Renal pelvis (tissue), 12 donors: ENCODE data around the gene OSR1. TPM values are rescaled to one million over a fixed set of nuclear protein-coding genes. Genes with fewer than 3 reads are reported as not detected.
"Not testable (repeated sequence)": the region's sequence is repeated elsewhere in the genome, so short reads cannot be mapped to it uniquely, and the experiment has no call there.

Source experiments
- DNase-seq: peaks from one replicate; pipeline ENCODE4 v3.0.0-alpha.2; 2013
- long read RNA-seq, 16 experiments: transcript quantifications; one replicate each; lab custom pipeline, GENCODE V29; 2026
- polyA plus RNA-seq, 3 donors: library from polyadenylated mRNA; unstranded; fragments of 120-200 nt; gene quantifications; one replicate each; pipeline ENCODE4 v1.2.1, GENCODE V29; 2013; ENCODE audit not compliant: insufficient read length in 3 of 3

OSR1 gene
- 10 to 100 TPM in 1 of 3 donors, 1 to 10 TPM in 2; 4.4 to 10.8 (median 9.7) TPM for polyA plus RNA-seq
- long read RNA-seq, donor 1, full-length matches to known transcripts, result 1 of 1 reads
- long read RNA-seq, donor 1, partial matches to known transcripts, result 0 of 1 reads
- long read RNA-seq, donor 1, other reads (novel, unspliced or antisense), result 0 of 1 reads
- long read RNA-seq, donor 2, full-length matches to known transcripts, result 6 of 6 reads
- long read RNA-seq, donor 2, partial matches to known transcripts, result 0 of 6 reads
- long read RNA-seq, donor 2, other reads (novel, unspliced or antisense), result 0 of 6 reads
- long read RNA-seq, donor 3, full-length matches to known transcripts, result 4 of 4 reads
- long read RNA-seq, donor 3, partial matches to known transcripts, result 0 of 4 reads
- long read RNA-seq, donor 3, other reads (novel, unspliced or antisense), result 0 of 4 reads
- long read RNA-seq, donor 4, full-length matches to known transcripts, result 4 of 4 reads
- long read RNA-seq, donor 4, partial matches to known transcripts, result 0 of 4 reads
- long read RNA-seq, donor 4, other reads (novel, unspliced or antisense), result 0 of 4 reads
- long read RNA-seq, donor 5, full-length matches to known transcripts, result 1 of 1 reads
- long read RNA-seq, donor 5, partial matches to known transcripts, result 0 of 1 reads
- long read RNA-seq, donor 5, other reads (novel, unspliced or antisense), result 0 of 1 reads
- long read RNA-seq, donor 6, partial matches to known transcripts, result 0 of 1 reads
- long read RNA-seq, donor 6, other reads (novel, unspliced or antisense), result 0 of 1 reads
- long read RNA-seq, donor 7, full-length matches to known transcripts, result 9 of 9 reads
- long read RNA-seq, donor 7, partial matches to known transcripts, result 0 of 9 reads
- long read RNA-seq, donor 7, other reads (novel, unspliced or antisense), result 0 of 9 reads
- long read RNA-seq, donor 8, full-length matches to known transcripts, result 7 of 7 reads
- long read RNA-seq, donor 8, partial matches to known transcripts, result 0 of 7 reads
- long read RNA-seq, donor 8, other reads (novel, unspliced or antisense), result 0 of 7 reads
- long read RNA-seq, donor 9, partial matches to known transcripts, result 0 of 2 reads
- long read RNA-seq, donor 9, other reads (novel, unspliced or antisense), result 0 of 2 reads
- long read RNA-seq, donor 10, full-length matches to known transcripts, result 5 of 5 reads
- long read RNA-seq, donor 10, partial matches to known transcripts, result 0 of 5 reads
- long read RNA-seq, donor 10, other reads (novel, unspliced or antisense), result 0 of 5 reads
- long read RNA-seq, donor 11, full-length matches to known transcripts, result 8 of 8 reads
- long read RNA-seq, donor 11, partial matches to known transcripts, result 0 of 8 reads
- long read RNA-seq, donor 11, other reads (novel, unspliced or antisense), result 0 of 8 reads
- long read RNA-seq, donor 12, full-length matches to known transcripts, result 8 of 8 reads
- long read RNA-seq, donor 12, partial matches to known transcripts, result 0 of 8 reads
- long read RNA-seq, donor 12, other reads (novel, unspliced or antisense), result 0 of 8 reads
- long read RNA-seq, donor 13, full-length matches to known transcripts, result 1 of 1 reads
- long read RNA-seq, donor 13, partial matches to known transcripts, result 0 of 1 reads
- long read RNA-seq, donor 13, other reads (novel, unspliced or antisense), result 0 of 1 reads
- long read RNA-seq, donor 14, result 0 reads
- long read RNA-seq, donor 15, transcript OSR1-201 (3 exons, 1,936 nt), result major isoform, 6 of 6 reads
- long read RNA-seq, donor 15, partial matches to known transcripts, result 0 of 6 reads
- long read RNA-seq, donor 15, other reads (novel, unspliced or antisense), result 0 of 6 reads
- long read RNA-seq, donor 16, transcript OSR1-201 (3 exons, 1,936 nt), result major isoform, 8 of 8 reads
- long read RNA-seq, donor 16, partial matches to known transcripts, result 0 of 8 reads
- long read RNA-seq, donor 16, other reads (novel, unspliced or antisense), result 0 of 8 reads

DNA sequence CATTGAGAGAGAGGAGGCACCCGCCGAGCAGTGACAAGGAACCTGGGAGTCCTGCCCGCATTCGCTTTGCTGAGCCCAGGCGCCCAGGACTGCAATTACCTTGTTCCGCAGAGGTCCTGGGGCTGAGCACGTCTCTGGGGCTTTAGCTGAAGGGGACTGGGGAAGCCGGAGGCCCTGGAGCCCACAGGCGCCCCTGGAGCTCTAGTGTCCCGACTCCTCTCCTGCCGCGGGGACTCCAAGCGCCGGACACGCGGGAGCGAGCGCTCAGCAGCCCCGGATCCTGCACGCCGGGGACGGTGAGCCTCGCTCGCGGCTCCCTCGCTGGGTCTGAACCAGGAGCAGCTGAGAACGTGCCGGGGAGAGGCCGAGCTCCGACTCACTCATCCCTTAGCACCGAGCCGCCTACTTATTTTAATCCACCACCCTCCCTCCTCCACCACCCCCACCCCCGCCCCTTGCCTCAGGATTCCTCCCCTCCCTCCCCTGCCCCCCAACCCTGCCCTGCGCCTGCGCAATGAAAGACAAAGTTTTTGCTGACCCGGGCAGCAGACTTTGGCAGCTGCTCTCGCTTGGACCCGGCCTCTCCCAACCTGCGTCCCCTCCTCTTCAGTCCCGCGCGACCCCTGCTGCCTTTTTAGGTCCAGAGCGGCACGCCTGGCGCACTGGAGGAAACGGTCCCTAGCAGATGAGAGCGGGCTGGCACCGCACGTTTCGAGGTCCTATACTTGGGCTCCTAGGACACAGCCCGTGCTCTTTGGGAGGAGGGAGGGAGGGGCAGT, at the start of gene OSR1:
TSS of gene OSR1 (minus strand) at position 382 of the 779 bp plus-strand sequence. CDS start 4,818 bp downstream, outside the sequence.
- DNase-seq, result peak; percentile 84

DNA sequence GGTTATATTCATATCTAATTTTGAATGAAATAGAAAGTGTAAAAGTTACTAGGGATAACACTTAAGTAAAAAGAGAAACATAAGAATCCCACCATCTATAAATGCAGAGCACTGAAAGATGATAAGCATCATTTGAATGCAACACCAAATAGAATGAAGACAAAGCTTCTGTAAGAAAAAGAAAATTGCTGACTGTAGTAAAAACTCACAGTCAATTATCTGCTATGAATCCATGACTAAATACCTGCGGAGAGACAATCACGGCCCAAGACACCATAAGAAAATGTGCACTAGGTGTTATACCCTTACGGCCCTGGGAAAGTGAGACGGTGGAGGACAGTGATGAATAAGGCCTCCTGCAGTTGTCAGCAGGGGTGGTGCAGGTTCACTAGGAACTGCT, 45.4 kb upstream of the OSR1 start:
- DNase-seq, result no peak

- no peak for DNase-seq
Observed at GRCh38 chr2:19392191-19392590, 33.8 kb upstream of the OSR1 start.

GRCh38 chr2:19389469-19389868, 31.0 kb upstream of the OSR1 start:
- not testable (repeated sequence) for DNase-seq

DNA sequence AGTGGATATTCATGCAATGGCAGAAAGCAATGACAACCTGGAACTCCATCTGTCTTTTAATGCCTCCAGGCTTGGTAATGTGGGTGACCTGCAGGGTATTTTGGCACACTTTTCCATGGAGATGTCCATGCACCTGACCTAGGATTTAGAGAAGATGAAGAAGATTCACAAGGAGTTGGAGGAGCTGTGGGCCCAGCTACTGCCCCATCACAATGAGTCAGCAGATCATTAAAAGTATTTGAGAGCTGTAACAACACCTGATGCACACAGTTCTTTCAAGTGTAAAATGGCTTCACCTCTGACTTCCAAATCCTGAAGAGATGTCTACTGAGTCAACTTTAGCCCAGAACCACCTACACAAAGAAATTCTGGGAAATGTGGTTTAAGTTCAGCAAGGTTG, 22.1 kb upstream of the OSR1 start:
- no peak for DNase-seq

- DNase-seq, result no peak
Observed at GRCh38 chr2:19378939-19379338, 20.5 kb upstream of the OSR1 start.

GRCh38 chr2:19377717-19378116, 19.3 kb upstream of the OSR1 start:
- no peak for DNase-seq

DNA sequence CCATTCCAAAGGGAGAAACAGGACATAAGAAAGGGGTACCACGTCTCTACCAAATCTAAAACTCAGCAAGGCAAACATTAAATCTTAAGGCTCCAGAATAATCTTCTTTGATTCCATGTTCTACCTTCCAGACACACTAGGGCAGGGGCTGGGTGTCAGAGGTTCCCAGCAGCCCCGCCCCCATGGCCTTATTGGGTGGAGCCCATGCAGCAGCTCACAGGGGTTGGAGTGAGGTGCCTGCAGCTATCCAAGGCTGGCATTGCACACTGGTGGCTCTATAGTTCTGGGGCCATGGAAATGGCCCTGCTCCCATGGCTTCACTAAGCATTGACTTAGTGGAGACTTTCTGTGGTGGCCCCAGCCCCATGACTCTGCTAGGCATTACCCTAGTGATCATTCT, 14.9 kb upstream of the OSR1 start:
- no peak for DNase-seq

DNA sequence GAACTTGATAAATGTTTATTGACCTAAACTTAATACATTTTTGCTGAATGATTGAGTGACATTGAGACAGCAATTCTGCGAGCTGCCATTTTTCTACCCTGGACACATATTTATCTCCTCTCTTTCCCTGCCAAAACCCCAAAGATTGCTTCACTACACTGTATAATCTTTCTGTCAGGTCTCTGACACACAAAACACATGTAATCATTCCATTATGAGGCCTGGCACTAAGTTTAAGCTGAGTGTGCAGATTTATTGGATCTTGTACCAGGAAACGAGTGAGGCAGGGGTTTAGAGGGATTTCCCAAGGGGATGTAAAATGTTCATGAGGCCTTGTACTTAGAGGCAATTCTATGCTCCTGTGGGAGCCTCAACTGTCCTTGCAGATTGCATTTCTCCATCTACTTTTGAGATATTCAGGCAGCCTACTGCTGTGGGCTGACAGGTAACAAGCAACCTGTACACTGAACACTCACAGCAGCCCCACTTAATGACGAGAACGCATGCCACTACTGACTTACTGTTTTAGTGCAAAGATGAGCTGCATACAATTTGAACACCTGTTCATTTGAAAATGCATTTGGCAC, 13.7 kb upstream of the OSR1 start:
- DNase-seq, result no peak

GRCh38 chr2:19369341-19369955, 11.0 kb upstream of the OSR1 start:
- no peak for DNase-seq

DNA sequence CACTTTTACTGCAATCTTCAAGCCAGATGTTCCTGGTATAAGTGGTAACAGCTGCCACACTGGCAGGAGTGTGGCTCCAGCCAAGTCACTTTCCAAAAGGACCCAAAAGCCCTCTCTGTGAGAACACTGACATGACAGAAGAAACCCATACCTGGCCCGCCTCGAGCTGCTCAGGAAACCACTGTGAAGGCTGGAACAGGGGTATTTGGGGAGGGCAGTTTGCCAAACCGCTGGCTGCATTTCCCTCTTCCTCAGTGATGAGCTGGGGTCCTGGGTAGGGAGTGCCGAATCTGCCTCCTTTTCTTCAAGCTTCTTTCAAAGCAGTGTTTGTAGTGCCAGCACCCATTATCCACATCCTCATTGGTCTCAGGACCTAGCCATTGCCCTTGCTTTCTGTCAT, 10.3 kb upstream of the OSR1 start:
- no peak for DNase-seq

- DNase-seq, result no peak
Observed at GRCh38 chr2:19367326-19367725, 8.9 kb upstream of the OSR1 start.

DNA sequence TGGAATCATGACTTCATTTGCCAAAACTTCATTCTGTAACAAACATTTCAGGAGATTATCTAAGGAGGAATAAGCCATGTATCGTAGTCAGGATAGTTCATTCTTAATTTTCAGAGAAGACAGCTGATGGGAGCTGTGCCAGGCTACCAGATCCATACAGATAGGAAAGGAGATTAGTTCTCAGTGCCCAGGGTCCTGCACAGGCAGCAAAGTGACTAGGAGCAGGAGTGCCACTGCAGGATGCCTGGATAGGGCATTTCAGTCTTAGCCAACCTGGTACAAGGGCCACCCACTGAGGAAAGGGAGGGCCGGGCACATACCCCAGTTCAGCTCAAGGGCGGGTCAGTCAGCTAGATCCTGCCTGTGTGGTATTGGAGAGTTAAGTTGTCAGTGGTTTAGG, 6.7 kb upstream of the OSR1 start:
- DNase-seq, result no peak

- DNase-seq, result no peak
Observed at GRCh38 chr2:19364014-19364413, 5.6 kb upstream of the OSR1 start.

- no peak for DNase-seq
Observed at GRCh38 chr2:19363474-19363778, 5.0 kb upstream of the OSR1 start.

DNA sequence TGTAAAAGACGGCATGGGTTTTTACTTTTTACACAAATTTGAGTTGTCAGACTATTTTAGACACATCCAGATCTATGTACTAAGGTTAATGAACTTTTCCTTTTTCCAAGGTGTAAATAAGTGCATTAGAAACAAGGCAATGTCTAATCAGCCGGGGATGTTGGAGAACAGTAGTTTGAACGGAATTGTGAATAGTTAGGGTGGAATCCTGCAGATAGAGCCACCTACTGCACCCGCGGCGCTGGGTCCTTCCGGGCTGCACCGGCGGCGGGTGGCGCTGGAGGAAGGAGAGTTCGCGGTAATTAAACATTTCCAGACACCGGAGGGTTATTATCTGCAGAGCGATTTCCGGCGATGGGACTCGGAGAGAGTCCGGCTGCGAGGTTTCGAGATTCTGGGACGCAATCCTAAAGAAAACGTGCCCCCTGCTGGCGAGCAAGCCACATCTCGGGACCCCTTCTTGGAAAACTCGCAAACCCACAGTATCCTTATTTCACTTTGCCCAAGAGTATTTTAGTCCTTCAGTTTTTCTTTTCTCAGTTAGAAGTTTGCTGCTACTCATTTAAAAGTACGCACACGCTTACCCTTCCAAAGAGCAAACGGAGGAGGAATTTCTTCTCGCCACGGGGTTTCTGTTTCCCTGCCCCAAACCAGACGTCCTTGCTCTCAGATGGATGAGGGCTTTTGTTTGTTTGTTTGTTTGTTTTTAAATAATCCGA, 4.5 kb upstream of the OSR1 start:
- peak; percentile 89 for DNase-seq

GRCh38 chr2:19362094-19362754, 3.8 kb upstream of the OSR1 start:
- peak; percentile 42 for DNase-seq
